Esophagus muscularis mucosa (tissue), 4 donors: ENCODE results near the gene STT3B. TPM values are rescaled to one million over a fixed set of nuclear protein-coding genes. Genes with fewer than 3 reads are reported as not detected.

Experiments used
- DNase-seq: peaks from one replicate; pipeline ENCODE4 v3.0.0-alpha.2; 2017; ENCODE audit errors: extremely low spot score
- H3K27ac ChIP-seq, 4 donors: fragments of 200-600 bp; sonication (generic); replicated peaks in 1 of 4; 1 replicate in 3 of 4; 2 replicates in 1 of 4; pipeline ENCODE4 v1.5.1; 2016 to 2019; ENCODE audit warnings: mild to moderate bottlenecking in 1 of 4
- H3K27me3 ChIP-seq, 4 donors: fragments of 200-600 bp; sonication (generic); one replicate each; pipeline versions ENCODE4 v1.5.1 to v1.6.0; 2016 to 2019
- H3K36me3 ChIP-seq, 4 donors: fragments of 200-600 bp; sonication (generic); one replicate each; pipeline ENCODE4 v1.5.1; 2016 to 2019
- H3K4me1 ChIP-seq, 4 donors: fragments of 200-600 bp; sonication (generic); one replicate each; pipeline ENCODE4 v1.5.1; 2016 to 2019
- H3K4me3 ChIP-seq, 4 donors: fragments of 200-600 bp; sonication (generic); 1 replicate in 2 of 4; 2 replicates in 2 of 4; pipeline ENCODE4 v1.5.1; 2016 to 2019; ENCODE audit warnings: mild to moderate bottlenecking in 4 of 4, moderate library complexity in 1 of 4
- H3K9me3 ChIP-seq, 4 donors: fragments of 200-600 bp; sonication (generic); 1 replicate in 3 of 4; 2 replicates in 1 of 4; pipeline ENCODE4 v1.5.1; 2016 to 2019
- CTCF ChIP-seq, 3 experiments: fragments of 200-600 bp in 2 of 3; fragments of 450-650 bp in 1 of 3; sonication (generic) in 2 of 3; IDR thresholded peaks; one replicate each; pipeline ENCODE4 v1.5.1; 2017 to 2019; ENCODE audit warnings: antibody characterized with exemption in 3 of 3, mild to moderate bottlenecking in 2 of 3, moderate library complexity in 1 of 3
- EP300 ChIP-seq: sonication (generic); formaldehyde crosslinking; IDR thresholded peaks from one replicate; pipeline ENCODE4 v1.6.1; 2017; ENCODE audit warnings: antibody characterized with exemption
- POLR2A ChIP-seq: fragments of 450-650 bp; IDR thresholded peaks from one replicate; pipeline ENCODE4 v1.6.1; 2017; ENCODE audit warnings: antibody characterized with exemption, moderate library complexity, mild to moderate bottlenecking, low read depth
- POLR2AphosphoS5 ChIP-seq, 2 donors: sonication (generic); formaldehyde crosslinking; IDR thresholded peaks; one replicate each; pipeline ENCODE4 v1.6.1; 2017; ENCODE audit warnings: antibody characterized with exemption in 2 of 2
- WGBS: methylation state at CpG from one replicate; pipeline ENCODE4 v1.1.5; 2018; 5-methylcytosine and 5-hydroxymethylcytosine counted together
- intact Hi-C: fragments of 100-400 bp; cut with DNase I; formaldehyde crosslinking; loops from one replicate; pipeline ENCODE4 v1.15.1; 2023
- total RNA-seq, 4 donors: library from RNA; depleted of rRNA; stranded (reverse); fragments of >200 nt; gene quantifications; one replicate each; pipeline versions ENCODE4 v1.1.0 to v1.2.1, GENCODE V29; 2016

The STT3B gene
- total RNA-seq, 4 donors from 2014 or later = 58.8 to 74.3 (median 69.3) TPM

- Histone ChIP-seq H3K4me3 (no peak overlapping the region), H3K27me3 (no peaks in the 10 kb centered on the region), H3K9me3 (no peaks in the 10 kb centered on the region), H3K27ac (no peak overlapping the region), H3K4me1 (peaks cover 17 to 51% (median 42%) of the 10 kb centered on the region in 4 donors), H3K36me3 (no peaks in the 10 kb centered on the region)
- TF ChIP-seq CTCF (IDR thresholded peaks at IDR 0.05) (no peak), POLR2AphosphoS5 (IDR thresholded peaks at IDR 0.05) (no peak), EP300 (no peak), POLR2A (no peak)
- no peak for DNase-seq
- intact Hi-C loops = loop anchor here (5.0 kb wide), 1 partner anchor 216 kb away; no protein-coding TSS in a partner anchor
- 100% methylated on average over 2 of the region's 2 CpGs for WGBS
These were observed 18.9 kb downstream of the STT3B start for GRCh38 chr3:31551646-31552045.

GRCh38 chr3:31552103-31552502, 19.4 kb downstream of the STT3B start:
- Histone ChIP-seq H3K36me3 (no peaks in the 10 kb centered on the region), H3K27ac (no peak overlapping the region), H3K4me1 (peaks cover 17 to 48% (median 38%) of the 10 kb centered on the region in 4 donors), H3K27me3 (no peaks in the 10 kb centered on the region), H3K4me3 (no peak overlapping the region), H3K9me3 (no peaks in the 10 kb centered on the region)
- intact Hi-C loops = loop anchor here (5.0 kb wide), 1 partner anchor 215 kb away; no protein-coding TSS in a partner anchor
- WGBS = 87% methylated on average over 1 of the region's 1 CpG
- no peak for TF ChIP-seq POLR2A
- no peak for TF ChIP-seq POLR2AphosphoS5 (IDR thresholded peaks at IDR 0.05)
- TF ChIP-seq CTCF (IDR thresholded peaks at IDR 0.05) = no peak
- TF ChIP-seq EP300 = no peak
- DNase-seq = no peak

- no peak for DNase-seq
- Histone ChIP-seq H3K36me3 (no peaks in the 10 kb centered on the region), H3K27ac (no peak overlapping the region), H3K4me3 (no peak overlapping the region), H3K27me3 (no peaks in the 10 kb centered on the region), H3K9me3 (no peaks in the 10 kb centered on the region), H3K4me1 (peaks cover 17 to 38% (median 28%) of the 10 kb centered on the region in 4 donors)
- TF ChIP-seq POLR2A = no peak
- TF ChIP-seq CTCF (IDR thresholded peaks at IDR 0.05) = no peak
- TF ChIP-seq POLR2AphosphoS5 (IDR thresholded peaks at IDR 0.05) = no peak
- no peak for TF ChIP-seq EP300
- WGBS = 97% methylated on average over 3 of the region's 3 CpGs
- intact Hi-C loops = loop anchor here (5.0 kb wide), 1 partner anchor 214 kb away; no protein-coding TSS in a partner anchor
These were observed 20.5 kb downstream of the STT3B start for GRCh38 chr3:31553258-31553657.

GRCh38 chr3:31555204-31555603, 22.5 kb downstream of the STT3B start:
- Histone ChIP-seq H3K27ac (no peak overlapping the region), H3K36me3 (no peaks in the 10 kb centered on the region), H3K4me3 (no peak overlapping the region), H3K9me3 (peaks cover 0 to 4% (median 2%) of the 10 kb centered on the region in 4 donors), H3K27me3 (no peaks in the 10 kb centered on the region), H3K4me1 (peaks cover 16 to 27% (median 22%) of the 10 kb centered on the region in 4 donors)
- DNase-seq = no peak
- TF ChIP-seq POLR2A (no peak), EP300 (no peak), POLR2AphosphoS5 (IDR thresholded peaks at IDR 0.05) (no peak), CTCF (IDR thresholded peaks at IDR 0.05) (no peak)
- intact Hi-C loops = no loop called here
- WGBS = 65% methylated on average over 1 of the region's 1 CpG
